BE2C (cell line): ENCODE results near the gene GSAP.

Source experiments
- DNase-seq: peaks from one replicate; pipeline ENCODE4 v3.0.0-alpha.2; 2020
- H3K27me3 ChIP-seq: fragments of 250-450 bp; sonication (Bioruptor Pico); 2 replicates; pipeline ENCODE4 v1.5.1; 2020; ENCODE audit warnings: mild to moderate bottlenecking
- H3K36me3 ChIP-seq: fragments of 250-450 bp; sonication (Bioruptor Pico); 2 replicates; pipeline ENCODE4 v1.5.1; 2020; ENCODE audit warnings: mild to moderate bottlenecking
- H3K4me1 ChIP-seq: fragments of 250-450 bp; sonication (Bioruptor Pico); 2 replicates; pipeline ENCODE4 v1.5.1; 2020
- H3K4me3 ChIP-seq: 2 replicates; pipeline ENCODE4 v1.5.1; 2011; ENCODE audit warnings: low read depth, low read length
- H3K9me3 ChIP-seq: fragments of 250-450 bp; sonication (Bioruptor Pico); 2 replicates; pipeline ENCODE4 v1.5.1; 2020
- CTCF ChIP-seq: IDR thresholded peaks from 2 replicates; pipeline ENCODE4 v1.5.1; 2012; ENCODE audit warnings: mild to moderate bottlenecking, low read depth, low read length

GSAP gene

GRCh38 chr7:77402818-77403217 lies 13.3 kb downstream of the GSAP start:
- TF ChIP-seq CTCF, result no peak
- Histone ChIP-seq H3K36me3 (no peaks in the 10 kb centered on the region), H3K4me1 (no peaks in the 10 kb centered on the region), H3K9me3 (no peaks in the 10 kb centered on the region), H3K4me3 (no peak overlapping the region), H3K27me3 (peaks cover 12% of the 10 kb centered on the region)
- DNase-seq, result no peak

GRCh38 chr7:77401002-77401401 lies 15.1 kb downstream of the GSAP start:
- DNase-seq, result no peak
- Histone ChIP-seq H3K4me1 (no peaks in the 10 kb centered on the region), H3K9me3 (no peaks in the 10 kb centered on the region), H3K36me3 (no peaks in the 10 kb centered on the region), H3K4me3 (no peak overlapping the region), H3K27me3 (peaks cover 9% of the 10 kb centered on the region)
- TF ChIP-seq CTCF, result no peak

- DNase-seq, result no peak
- Histone ChIP-seq H3K9me3 (no peaks in the 10 kb centered on the region), H3K27me3 (peaks cover 6% of the 10 kb centered on the region), H3K36me3 (no peaks in the 10 kb centered on the region), H3K4me3 (no peak overlapping the region), H3K4me1 (no peaks in the 10 kb centered on the region)
- TF ChIP-seq CTCF, result no peak
Observed at GRCh38 chr7:77399816-77400215, 16.3 kb downstream of the GSAP start.

- no peak for DNase-seq
- Histone ChIP-seq H3K4me3 (no peak overlapping the region), H3K9me3 (no peaks in the 10 kb centered on the region), H3K36me3 (no peaks in the 10 kb centered on the region), H3K4me1 (no peaks in the 10 kb centered on the region), H3K27me3 (peaks cover 3% of the 10 kb centered on the region)
- TF ChIP-seq CTCF, result no peak
Observed at GRCh38 chr7:77396894-77397547, 19.1 kb downstream of the GSAP start.

GRCh38 chr7:77395626-77396025 lies 20.5 kb downstream of the GSAP start:
- no peak overlapping the region for H3K4me3 ChIP-seq
- no peak for TF ChIP-seq CTCF
- no peaks in the 10 kb centered on the region for H3K4me1 ChIP-seq
- H3K27me3 ChIP-seq, result peaks cover 3% of the 10 kb centered on the region
- no peaks in the 10 kb centered on the region for H3K9me3 ChIP-seq
- no peaks in the 10 kb centered on the region for H3K36me3 ChIP-seq
- DNase-seq, result no peak

GRCh38 chr7:77393954-77394353 lies 22.2 kb downstream of the GSAP start:
- TF ChIP-seq CTCF, result no peak
- H3K27me3 ChIP-seq, result no peaks in the 10 kb centered on the region; the same call in 1 of the 2 replicates
- H3K4me1 ChIP-seq, result no peaks in the 10 kb centered on the region
- no peak for DNase-seq
- no peaks in the 10 kb centered on the region for H3K36me3 ChIP-seq
- no peak overlapping the region for H3K4me3 ChIP-seq
- H3K9me3 ChIP-seq, result no peaks in the 10 kb centered on the region
